ENCODE results near the gene ZNF664.

DNA sequence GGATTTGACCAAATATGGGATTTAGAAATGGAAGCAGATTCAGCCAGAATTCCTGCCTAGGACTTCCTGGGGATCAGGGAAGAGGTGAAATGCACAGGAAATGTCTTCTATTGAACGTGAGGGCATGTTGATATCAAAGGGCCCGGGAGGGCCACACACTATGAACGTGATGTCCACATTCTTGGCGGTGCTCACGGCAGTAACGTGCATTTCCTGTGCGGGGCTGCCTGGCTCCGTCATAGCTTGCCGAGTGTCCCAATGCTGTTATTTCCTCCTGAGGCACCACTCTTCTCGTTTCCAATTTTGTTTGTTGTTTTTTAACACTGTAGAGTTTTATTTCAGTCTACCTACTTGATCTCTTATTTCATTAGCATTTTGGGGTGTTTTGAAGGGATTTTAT is 67.3 kb downstream of the ZNF664 start:
- TF ChIP-seq, protein P1, sequence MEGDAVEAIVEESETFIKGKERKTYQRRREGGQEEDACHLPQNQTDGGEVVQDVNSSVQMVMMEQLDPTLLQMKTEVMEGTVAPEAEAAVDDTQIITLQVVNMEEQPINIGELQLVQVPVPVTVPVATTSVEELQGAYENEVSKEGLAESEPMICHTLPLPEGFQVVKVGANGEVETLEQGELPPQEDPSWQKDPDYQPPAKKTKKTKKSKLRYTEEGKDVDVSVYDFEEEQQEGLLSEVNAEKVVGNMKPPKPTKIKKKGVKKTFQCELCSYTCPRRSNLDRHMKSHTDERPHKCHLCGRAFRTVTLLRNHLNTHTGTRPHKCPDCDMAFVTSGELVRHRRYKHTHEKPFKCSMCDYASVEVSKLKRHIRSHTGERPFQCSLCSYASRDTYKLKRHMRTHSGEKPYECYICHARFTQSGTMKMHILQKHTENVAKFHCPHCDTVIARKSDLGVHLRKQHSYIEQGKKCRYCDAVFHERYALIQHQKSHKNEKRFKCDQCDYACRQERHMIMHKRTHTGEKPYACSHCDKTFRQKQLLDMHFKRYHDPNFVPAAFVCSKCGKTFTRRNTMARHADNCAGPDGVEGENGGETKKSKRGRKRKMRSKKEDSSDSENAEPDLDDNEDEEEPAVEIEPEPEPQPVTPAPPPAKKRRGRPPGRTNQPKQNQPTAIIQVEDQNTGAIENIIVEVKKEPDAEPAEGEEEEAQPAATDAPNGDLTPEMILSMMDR (IDR thresholded peaks at IDR 0.05) = no peak
- no peak for TF ChIP-seq POLR2A (IDR thresholded peaks at IDR 0.05)
